GM21528 (cell line): ENCODE measurements around the gene AFDN.

Source experiments
- ATAC-seq: cut with Tn5 transposase; IDR thresholded peaks from one replicate; pipeline ENCODE4 v1.9.1; 2021; ENCODE audit warnings: mild to moderate bottlenecking, moderate library complexity; ENCODE audit not compliant: unreplicated experiment, low FRiP score

The AFDN gene

GRCh38 chr6:167913699-167914098 is 87.0 kb downstream of the AFDN start:
- no peak for ATAC-seq

GRCh38 chr6:167915139-167915538 is 88.4 kb downstream of the AFDN start:
- no peak for ATAC-seq

GRCh38 chr6:167917551-167918154 is 90.9 kb downstream of the AFDN start:
- ATAC-seq = no peak

- ATAC-seq = no peak
Observed at GRCh38 chr6:167918548-167919278, 92.0 kb downstream of the AFDN start.

GRCh38 chr6:167919349-167919748 is 92.6 kb downstream of the AFDN start:
- ATAC-seq = no peak

GRCh38 chr6:167920165-167920564 is 93.5 kb downstream of the AFDN start:
- ATAC-seq = no peak

GRCh38 chr6:167921831-167922230 is 95.1 kb downstream of the AFDN start:
- ATAC-seq = no peak

GRCh38 chr6:167925026-167925425 is 98.3 kb downstream of the AFDN start:
- no peak for ATAC-seq

- ATAC-seq = no peak
Observed at GRCh38 chr6:167927246-167927645, 100.5 kb downstream of the AFDN start.

GRCh38 chr6:167928111-167928510 is 101.4 kb downstream of the AFDN start:
- no peak for ATAC-seq

- no peak for ATAC-seq
Observed at GRCh38 chr6:167930295-167930694, 103.6 kb downstream of the AFDN start.

GRCh38 chr6:167932468-167933276 is 106.0 kb downstream of the AFDN start:
- ATAC-seq = no peak

- ATAC-seq = no peak
Observed at GRCh38 chr6:167933290-167933689, 106.6 kb downstream of the AFDN start.

GRCh38 chr6:167933847-167934246 is 107.1 kb downstream of the AFDN start:
- no peak for ATAC-seq

- no peak for ATAC-seq
Observed at GRCh38 chr6:167934426-167934864, 107.7 kb downstream of the AFDN start.

GRCh38 chr6:167936051-167936450 is 109.3 kb downstream of the AFDN start:
- ATAC-seq = no peak

GRCh38 chr6:167937301-167937700 is 110.6 kb downstream of the AFDN start:
- no peak for ATAC-seq

GRCh38 chr6:167937948-167938911 is 111.5 kb downstream of the AFDN start:
- no peak for ATAC-seq

- no peak for ATAC-seq
Observed at GRCh38 chr6:167941822-167942221, 115.1 kb downstream of the AFDN start.

- no peak for ATAC-seq
Observed at GRCh38 chr6:167944130-167944529, 117.4 kb downstream of the AFDN start.
